Ascending aorta (tissue), 2 donors: ENCODE results near the gene LCE1F. TPM values are rescaled to one million over a fixed set of nuclear protein-coding genes. Genes with fewer than 3 reads are reported as not detected.

ENCODE experiments used
- DNase-seq, 2 donors: peaks; one replicate each; pipeline ENCODE4 v3.0.0-alpha.2; 2019; ENCODE audit warnings: low spot score in 2 of 2
- H3K27ac ChIP-seq, 2 donors: fragments of 200-600 bp; sonication (generic); one replicate each; pipeline ENCODE4 v1.5.1; 2016 to 2017; ENCODE audit warnings: mild to moderate bottlenecking in 1 of 2
- H3K27me3 ChIP-seq: fragments of 200-600 bp; sonication (generic); one replicate; pipeline ENCODE4 v1.5.1; 2017
- H3K36me3 ChIP-seq, 2 donors: fragments of 200-600 bp; sonication (generic); one replicate each; pipeline ENCODE4 v1.5.1; 2016
- H3K4me1 ChIP-seq, 2 donors: fragments of 200-600 bp; sonication (generic); one replicate each; pipeline ENCODE4 v1.5.1; 2016 to 2017; ENCODE audit warnings: mild to moderate bottlenecking in 1 of 2
- H3K4me3 ChIP-seq, 2 donors: fragments of 200-600 bp; sonication (generic); one replicate each; pipeline ENCODE4 v1.5.1; 2016 to 2017; ENCODE audit warnings: mild to moderate bottlenecking in 1 of 2
- H3K9me3 ChIP-seq, 2 donors: fragments of 200-600 bp; sonication (generic); one replicate each; pipeline ENCODE4 v1.5.1; 2016
- CTCF ChIP-seq, 3 experiments: fragments of 200-600 bp in 2 of 3; fragments of 450-650 bp in 1 of 3; sonication (generic) in 2 of 3; IDR thresholded peaks; one replicate each; pipeline ENCODE4 v1.5.1; 2016 to 2019; ENCODE audit warnings: antibody characterized with exemption in 3 of 3, mild to moderate bottlenecking in 1 of 3, moderate library complexity in 1 of 3
- intact Hi-C: fragments of 100-400 bp; cut with DNase I; formaldehyde crosslinking; loops from one replicate; pipeline ENCODE4 v1.15.1; 2023
- total RNA-seq: library from RNA; depleted of rRNA; stranded (reverse); fragments of >200 nt; gene quantifications from one replicate; pipeline ENCODE4 v1.1.0, GENCODE V29; 2016

LCE1F gene
- total RNA-seq, 1 donor from 2014 or later = not detected

GRCh38 chr1:152759453-152760173, 15.3 kb upstream of the LCE1F start:
- Histone ChIP-seq H3K4me1 (no peaks in the 10 kb centered on the region), H3K27me3 (no peaks in the 10 kb centered on the region), H3K9me3 (no peaks in the 10 kb centered on the region), H3K4me3 (no peak overlapping the region), H3K36me3 (no peaks in the 10 kb centered on the region), H3K27ac (no peak overlapping the region)
- intact Hi-C loops = no loop called here
- no peak for TF ChIP-seq CTCF (IDR thresholded peaks at IDR 0.05)
- no peak for DNase-seq

DNA sequence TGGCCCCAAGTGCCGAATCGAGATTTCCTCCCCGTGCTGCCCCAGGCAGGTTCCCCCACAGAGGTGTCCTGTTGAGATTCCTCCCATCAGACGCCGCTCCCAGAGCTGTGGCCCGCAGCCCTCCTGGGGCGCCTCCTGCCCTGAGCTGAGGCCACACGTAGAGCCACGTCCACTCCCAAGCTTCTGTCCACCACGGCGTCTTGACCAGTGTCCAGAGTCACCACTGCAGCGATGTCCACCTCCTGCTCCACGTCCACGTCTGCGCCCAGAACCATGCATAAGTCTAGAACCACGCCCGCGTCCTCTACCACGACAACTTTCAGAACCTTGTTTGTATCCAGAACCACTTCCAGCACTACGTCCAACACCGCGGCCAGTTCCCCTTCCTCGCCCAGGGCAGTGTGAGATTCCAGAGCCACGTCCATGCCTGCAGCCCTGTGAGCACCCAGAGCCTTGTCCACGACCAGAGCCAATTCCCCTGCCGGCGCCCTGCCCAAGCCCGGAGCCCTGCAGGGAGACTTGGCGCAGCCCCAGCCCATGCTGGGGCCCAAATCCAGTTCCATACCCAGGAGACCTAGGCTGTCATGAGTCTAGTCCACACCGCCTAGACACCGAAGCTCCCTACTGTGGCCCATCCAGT, 14.3 kb upstream of the LCE1F start:
- Histone ChIP-seq H3K4me1 (no peaks in the 10 kb centered on the region), H3K27me3 (no peaks in the 10 kb centered on the region), H3K27ac (no peak overlapping the region), H3K36me3 (no peaks in the 10 kb centered on the region), H3K4me3 (no peak overlapping the region), H3K9me3 (no peaks in the 10 kb centered on the region)
- intact Hi-C loops = no loop called here
- no peak for TF ChIP-seq CTCF (IDR thresholded peaks at IDR 0.05)
- DNase-seq = no peak

DNA sequence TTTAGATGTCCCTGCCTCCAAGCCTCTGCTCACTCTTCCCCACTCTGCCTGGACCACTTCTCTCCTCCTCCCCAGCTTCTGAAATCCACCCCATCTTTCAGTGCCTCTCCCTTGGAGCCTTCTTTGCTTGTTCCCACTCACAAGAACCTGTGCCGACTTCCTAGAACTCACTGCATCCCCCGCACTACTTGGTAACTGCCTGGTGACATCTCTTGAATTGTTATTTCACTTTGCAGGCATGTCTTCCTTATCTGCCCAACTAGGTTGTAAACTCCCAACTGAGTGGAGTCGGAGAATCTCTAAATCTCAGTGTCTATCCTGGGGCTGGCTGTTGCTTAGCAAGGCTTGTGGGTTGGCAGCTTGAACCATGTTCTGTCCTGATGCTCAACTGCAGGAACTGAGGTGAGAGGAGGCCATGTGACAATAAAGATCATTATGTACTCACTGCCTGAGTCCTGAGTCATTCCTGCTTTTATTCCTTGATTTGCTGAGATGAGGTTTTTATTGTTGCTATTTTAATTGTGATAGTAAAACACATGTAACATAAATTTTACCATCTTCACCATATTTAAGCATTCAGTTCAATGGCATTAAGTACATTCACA, 13.2 kb upstream of the LCE1F start:
- intact Hi-C loops = no loop called here

DNA sequence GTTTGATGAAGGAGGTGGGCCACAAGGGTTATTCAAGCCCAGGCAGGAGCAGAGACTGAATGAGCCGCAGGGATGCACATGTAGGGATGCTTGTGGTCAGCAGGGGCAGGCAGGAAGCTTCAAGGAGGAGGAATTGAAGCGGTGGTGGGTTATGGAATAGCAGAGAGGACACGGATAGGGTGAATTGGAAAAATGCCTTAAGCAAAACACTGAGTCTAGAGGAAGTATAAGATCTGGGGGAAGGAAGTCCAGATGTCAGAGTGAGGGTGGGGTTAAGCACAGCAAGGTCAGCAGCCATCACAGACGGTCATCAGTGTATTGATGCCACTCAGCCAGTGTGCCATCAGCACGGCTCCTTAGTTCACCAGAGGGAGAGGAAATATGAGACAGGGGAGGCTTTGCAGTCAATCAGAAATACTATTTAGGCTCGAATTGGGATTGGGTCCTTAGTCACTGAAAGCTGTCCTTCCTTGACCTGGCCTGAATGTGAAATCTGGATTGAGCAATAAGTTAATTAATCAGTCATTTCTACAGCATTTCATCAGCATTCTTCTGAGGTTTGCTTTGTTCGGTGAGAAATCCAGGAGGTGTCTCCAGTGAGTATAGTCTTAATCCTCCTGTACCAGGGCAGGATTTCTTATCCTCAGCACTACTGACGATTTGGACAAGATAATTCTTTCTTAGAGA, 6.0 kb upstream of the LCE1F start:
- no peak overlapping the region for H3K27ac ChIP-seq
- no peaks in the 10 kb centered on the region for H3K9me3 ChIP-seq
- H3K4me3 ChIP-seq = no peak overlapping the region
- no peak for TF ChIP-seq CTCF (IDR thresholded peaks at IDR 0.05)
- no peak for DNase-seq
- no peaks in the 10 kb centered on the region for H3K36me3 ChIP-seq
- H3K27me3 ChIP-seq = no peaks in the 10 kb centered on the region
- H3K4me1 ChIP-seq = no peaks in the 10 kb centered on the region
- intact Hi-C loops = no loop called here

More for the DNA sequence above, 13.2 kb upstream of the LCE1F start:
- no peak for DNase-seq
- H3K27ac ChIP-seq = no peak overlapping the region
- no peaks in the 10 kb centered on the region for H3K36me3 ChIP-seq
- no peaks in the 10 kb centered on the region for H3K27me3 ChIP-seq
- no peak for TF ChIP-seq CTCF (IDR thresholded peaks at IDR 0.05)
- no peak overlapping the region for H3K4me3 ChIP-seq
- no peaks in the 10 kb centered on the region for H3K4me1 ChIP-seq
- no peaks in the 10 kb centered on the region for H3K9me3 ChIP-seq

- no peaks in the 10 kb centered on the region for H3K4me1 ChIP-seq
- no peak overlapping the region for H3K27ac ChIP-seq
- intact Hi-C loops = no loop called here
- H3K9me3 ChIP-seq = no peaks in the 10 kb centered on the region
- no peak overlapping the region for H3K4me3 ChIP-seq
- H3K27me3 ChIP-seq = no peaks in the 10 kb centered on the region
- no peaks in the 10 kb centered on the region for H3K36me3 ChIP-seq
- no peak for TF ChIP-seq CTCF (IDR thresholded peaks at IDR 0.05)
- DNase-seq = no peak
These were observed 4.5 kb upstream of the LCE1F start for GRCh38 chr1:152770411-152770810.
